ENCODE measurements around the gene SMYD1. TPM values are rescaled to one million over a fixed set of nuclear protein-coding genes. Genes with fewer than 3 reads are reported as not detected.

The SMYD1 gene
- total and polyA plus RNA-seq, 10 of the 15 experiments (the other 5 are each of a cell fraction or from before 2014, with no cell fraction given): 0.09 TPM; not detected in 9

DNA sequence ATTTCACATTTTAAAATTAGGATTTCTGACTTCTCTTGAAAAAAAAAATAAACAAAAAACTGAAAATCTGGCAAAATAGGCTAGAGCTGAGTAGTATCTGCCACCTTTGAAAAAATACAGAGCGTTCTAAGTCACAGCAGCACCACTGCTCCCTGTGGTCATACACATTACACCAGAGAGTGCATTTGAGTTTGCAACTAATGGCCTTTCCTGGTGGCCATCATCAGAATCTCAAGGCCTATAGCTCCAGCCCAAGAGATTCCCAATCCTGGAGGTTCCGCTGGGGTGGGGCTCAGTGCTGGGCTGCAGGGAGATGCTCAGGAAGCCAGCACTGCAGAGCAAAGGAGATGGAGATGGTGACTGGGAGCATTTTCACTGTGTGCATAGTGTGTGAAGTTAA, 17.5 kb downstream of the SMYD1 start (continued):
- no peak for TF ChIP-seq PAX8 (IDR thresholded peaks at IDR 0.05)
- TF ChIP-seq, protein P1, sequence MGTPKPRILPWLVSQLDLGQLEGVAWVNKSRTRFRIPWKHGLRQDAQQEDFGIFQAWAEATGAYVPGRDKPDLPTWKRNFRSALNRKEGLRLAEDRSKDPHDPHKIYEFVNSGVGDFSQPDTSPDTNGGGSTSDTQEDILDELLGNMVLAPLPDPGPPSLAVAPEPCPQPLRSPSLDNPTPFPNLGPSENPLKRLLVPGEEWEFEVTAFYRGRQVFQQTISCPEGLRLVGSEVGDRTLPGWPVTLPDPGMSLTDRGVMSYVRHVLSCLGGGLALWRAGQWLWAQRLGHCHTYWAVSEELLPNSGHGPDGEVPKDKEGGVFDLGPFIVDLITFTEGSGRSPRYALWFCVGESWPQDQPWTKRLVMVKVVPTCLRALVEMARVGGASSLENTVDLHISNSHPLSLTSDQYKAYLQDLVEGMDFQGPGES (IDR thresholded peaks at IDR 0.05): no peak

DNA sequence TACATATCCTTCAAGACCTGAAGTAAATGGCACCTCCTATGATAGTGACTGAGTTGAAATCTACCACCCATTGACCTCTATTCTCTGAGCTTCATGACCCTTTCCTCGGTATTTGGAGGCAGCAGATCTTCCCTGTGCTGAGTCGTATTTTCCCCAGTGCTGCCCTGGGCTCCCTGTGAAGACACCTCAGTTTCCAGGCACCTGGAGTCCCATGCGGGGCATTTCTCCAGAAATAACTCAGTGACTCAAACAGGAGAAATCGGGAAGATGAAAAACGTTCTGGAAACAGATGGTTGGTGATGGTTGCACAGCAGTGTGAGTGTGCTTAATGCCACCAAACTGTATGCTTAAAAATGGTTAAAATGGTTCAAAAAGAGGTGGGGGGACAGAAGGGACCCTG, 18.0 kb downstream of the SMYD1 start:
- H3K36me3 ChIP-seq (ENCODE audit: control insufficient read depth in 2 of 2, insufficient read depth in 2 of 2, low read length in 1 of 2): no peaks in the 10 kb centered on the region
- H3K9ac ChIP-seq (ENCODE audit: control insufficient read depth, insufficient read depth, low read length): no peak overlapping the region
- no peak overlapping the region for H2AFZ ChIP-seq (ENCODE audit: control insufficient read depth, low read depth, low read length)
- BruUV-seq (replicated peaks): no TSS peak
- no peak for FAIRE-seq
- H3K4me1 ChIP-seq (ENCODE audit: control insufficient read depth, insufficient read depth, low read length): no peaks in the 10 kb centered on the region
- no peaks in the 10 kb centered on the region for H4K20me1 ChIP-seq (ENCODE audit: control insufficient read depth, insufficient read depth)
- no peak overlapping the region for H3K4me2 ChIP-seq (ENCODE audit: control insufficient read depth, insufficient read depth)
- no peak for ATAC-seq
- no peaks in the 10 kb centered on the region for H3K9me3 ChIP-seq (replicated peaks; ENCODE audit: control insufficient read depth, insufficient read depth, low read length)
- H3K79me2 ChIP-seq (ENCODE audit: control insufficient read depth, insufficient read depth, low read length): no peaks in the 10 kb centered on the region
- TF ChIP-seq IKZF1 (conservative IDR thresholded peaks at IDR 0.05): no peak
- no peak for DNase-seq (ENCODE audit: low read depth, low spot score)
- RAD21 ChIA-PET (ENCODE audit: unreplicated experiment): no interaction called here
- H3K27ac ChIP-seq (ENCODE audit: control insufficient read depth, insufficient read depth): no peak overlapping the region
- no peak overlapping the region for H3K4me3 ChIP-seq
- intact Hi-C loops (cut with micrococcal nuclease; ENCODE audit: unreplicated experiment): no loop called here
- H3K27me3 ChIP-seq (replicated peaks in 1 of 2; ENCODE audit: control insufficient read depth in 2 of 2, insufficient read depth in 2 of 2, low read length in 1 of 2): no peaks in the 10 kb centered on the region; a peak in 1 of 4 replicates
- SMC1A ChIA-PET (ENCODE audit: uncharacterized antibody, unreplicated experiment): interaction anchor here (1.2 kb wide), 1 partner anchor 25 kb away, joined by 3 read pairs; no protein-coding TSS in a partner anchor
- in situ Hi-C loops (cut with MboI): no loop called here
- POLR2A ChIA-PET: no interaction called here
- CTCF ChIA-PET: no interaction called here
- WGBS (ENCODE audit: insufficient coverage, insufficient replicate concordance, low lambda C conversion rate, missing lambda C conversion rate): 15% methylated on average over 5 of the region's 5 CpGs

GRCh38 chr2:88086401-88086800, 18.8 kb downstream of the SMYD1 start:
- ChIA-PET POLR2A (no interaction called here), SMC1A (ENCODE audit: uncharacterized antibody, unreplicated experiment) (no interaction called here), CTCF (interaction anchor here (0.6 kb wide), 1 partner anchor 64 kb away, joined by 4 read pairs; no protein-coding TSS in a partner anchor), RAD21 (ENCODE audit: unreplicated experiment) (no interaction called here)
- ATAC-seq: no peak
- no peak overlapping the region for H3K4me3 ChIP-seq
- no peaks in the 10 kb centered on the region for H3K9me3 ChIP-seq (replicated peaks; ENCODE audit: control insufficient read depth, insufficient read depth, low read length)
- H4K20me1 ChIP-seq (ENCODE audit: control insufficient read depth, insufficient read depth): no peaks in the 10 kb centered on the region
- in situ Hi-C loops (cut with MboI): no loop called here
- no peak for DNase-seq (ENCODE audit: low read depth, low spot score)
- no peaks in the 10 kb centered on the region for H3K36me3 ChIP-seq (ENCODE audit: control insufficient read depth in 2 of 2, insufficient read depth in 2 of 2, low read length in 1 of 2)
- no peaks in the 10 kb centered on the region; a peak in 1 of 4 replicates for H3K27me3 ChIP-seq (replicated peaks in 1 of 2; ENCODE audit: control insufficient read depth in 2 of 2, insufficient read depth in 2 of 2, low read length in 1 of 2)
- BruUV-seq (replicated peaks): no TSS peak
- H3K79me2 ChIP-seq (ENCODE audit: control insufficient read depth, insufficient read depth, low read length): no peaks in the 10 kb centered on the region
- H3K4me2 ChIP-seq (ENCODE audit: control insufficient read depth, insufficient read depth): no peak overlapping the region
- H2AFZ ChIP-seq (ENCODE audit: control insufficient read depth, low read depth, low read length): no peak overlapping the region
- WGBS (ENCODE audit: insufficient coverage, insufficient replicate concordance, low lambda C conversion rate, missing lambda C conversion rate): 29% methylated on average over 9 of the region's 9 CpGs
- H3K27ac ChIP-seq (ENCODE audit: control insufficient read depth, insufficient read depth): no peak overlapping the region
- H3K4me1 ChIP-seq (ENCODE audit: control insufficient read depth, insufficient read depth, low read length): no peaks in the 10 kb centered on the region
- intact Hi-C loops (cut with micrococcal nuclease; ENCODE audit: unreplicated experiment): no loop called here
- H3K9ac ChIP-seq (ENCODE audit: control insufficient read depth, insufficient read depth, low read length): no peak overlapping the region
- no peak for FAIRE-seq
- TF ChIP-seq CBX5 (IDR thresholded peaks at IDR 0.05; ENCODE audit: low read depth): no peak
- TF ChIP-seq CEBPB (IDR thresholded peaks at IDR 0.05; ENCODE audit: borderline replicate concordance in 1 of 2, low read depth in 2 of 2, low read length in 2 of 2): no peak
- no peak for TF ChIP-seq HDGF (IDR thresholded peaks at IDR 0.05)
- TF ChIP-seq ZZZ3 (IDR thresholded peaks at IDR 0.05; ENCODE audit: control insufficient read depth, insufficient read length, low read depth): no peak
- TF ChIP-seq PML (IDR thresholded peaks at IDR 0.05; ENCODE audit: low read length): no peak
- TF ChIP-seq MYB (IDR thresholded peaks at IDR 0.05; ENCODE audit: borderline replicate concordance, low read depth, low read length): no peak
- TF ChIP-seq EED (IDR thresholded peaks at IDR 0.05; ENCODE audit: low read depth): no peak
- TF ChIP-seq BCL11A (IDR thresholded peaks at IDR 0.05; ENCODE audit: low read depth, low read length): no peak
- no peak for TF ChIP-seq IRF4 (IDR thresholded peaks at IDR 0.05; ENCODE audit: low read depth, low read length)
- TF ChIP-seq ZNF687 (IDR thresholded peaks at IDR 0.05): no peak

Data from GM12878 (cell line).